ENCODE measurements around the gene TMEM135. TPM values are rescaled to one million over a fixed set of nuclear protein-coding genes. Genes with fewer than 3 reads are reported as not detected.

TMEM135 gene
- total RNA-seq, 1 donor from 2014 or later, result 20.6 TPM

- H3K4me1 Mint-ChIP-seq (ENCODE audit: low read depth, unreplicated experiment), result no peaks in the 10 kb centered on the region
These were observed 201.3 kb downstream of the TMEM135 start for GRCh38 chr11:87239001-87239400.

GRCh38 chr11:87239531-87239930 lies 201.8 kb downstream of the TMEM135 start:
- no peak overlapping the region for H3K4me3 Mint-ChIP-seq (ENCODE audit: unreplicated experiment)

More at GRCh38 chr11:87239001-87239400, 201.3 kb downstream of the TMEM135 start:
- FAIRE-seq, result no peak
- Mint-ChIP-seq H3K36me3 (ENCODE audit: low read depth, unreplicated experiment) (peaks cover 2% of the 10 kb centered on the region), H3K9me3 (ENCODE audit: unreplicated experiment) (no peaks in the 10 kb centered on the region), H3K27me3 (ENCODE audit: low read depth, unreplicated experiment) (no peaks in the 10 kb centered on the region), H3K4me3 (ENCODE audit: unreplicated experiment) (no peak overlapping the region), H3K27ac (ENCODE audit: unreplicated experiment) (no peak overlapping the region)
- Histone ChIP-seq H3K79me2 (ENCODE audit: insufficient read depth, low read length) (no peaks in the 10 kb centered on the region), H3K4me1 (ENCODE audit: insufficient read depth, low read length) (no peaks in the 10 kb centered on the region), H3K27ac (ENCODE audit: low read depth, low read length) (no peak overlapping the region), H3K27me3 (ENCODE audit: insufficient read depth, low read length) (no peaks in the 10 kb centered on the region), H3K36me3 (ENCODE audit: insufficient read depth, low read length) (no peaks in the 10 kb centered on the region), H3K4me3 (ENCODE audit: insufficient read depth, low read depth, low read length) (no peak overlapping the region), H3K9me3 (ENCODE audit: insufficient read depth, low read depth, low read length) (no peaks in the 10 kb centered on the region), H3K4me2 (ENCODE audit: low read length) (no peak overlapping the region), H3K9ac (ENCODE audit: low read length) (no peak overlapping the region), H2AFZ (ENCODE audit: low read depth, low read length) (no peak overlapping the region), H4K20me1 (ENCODE audit: insufficient read depth, low read length) (no peaks in the 10 kb centered on the region)
- DNase-seq (ENCODE audit: low read depth), result no peak
- no peak for TF ChIP-seq EZH2 (IDR thresholded peaks at IDR 0.05; ENCODE audit: insufficient read depth, low read length)
- no peak for TF ChIP-seq CTCF (IDR thresholded peaks at IDR 0.05; ENCODE audit: insufficient read depth, low read depth, low read length)

More at GRCh38 chr11:87239531-87239930, 201.8 kb downstream of the TMEM135 start:
- Histone ChIP-seq H3K36me3 (ENCODE audit: insufficient read depth, low read length) (no peaks in the 10 kb centered on the region), H3K4me3 (ENCODE audit: insufficient read depth, low read depth, low read length) (no peak overlapping the region), H3K4me2 (ENCODE audit: low read length) (no peak overlapping the region), H3K9ac (ENCODE audit: low read length) (no peak overlapping the region), H3K27ac (ENCODE audit: low read depth, low read length) (no peak overlapping the region), H3K9me3 (ENCODE audit: insufficient read depth, low read depth, low read length) (no peaks in the 10 kb centered on the region), H4K20me1 (ENCODE audit: insufficient read depth, low read length) (no peaks in the 10 kb centered on the region), H3K27me3 (ENCODE audit: insufficient read depth, low read length) (no peaks in the 10 kb centered on the region), H3K4me1 (ENCODE audit: insufficient read depth, low read length) (no peaks in the 10 kb centered on the region), H3K79me2 (ENCODE audit: insufficient read depth, low read length) (no peaks in the 10 kb centered on the region), H2AFZ (ENCODE audit: low read depth, low read length) (no peak overlapping the region)
- TF ChIP-seq EZH2 (IDR thresholded peaks at IDR 0.05; ENCODE audit: insufficient read depth, low read length), result no peak
- no peak for TF ChIP-seq CTCF (IDR thresholded peaks at IDR 0.05; ENCODE audit: insufficient read depth, low read depth, low read length)
- Mint-ChIP-seq H3K4me1 (ENCODE audit: low read depth, unreplicated experiment) (no peaks in the 10 kb centered on the region), H3K36me3 (ENCODE audit: low read depth, unreplicated experiment) (peaks cover 2% of the 10 kb centered on the region), H3K9me3 (ENCODE audit: unreplicated experiment) (no peaks in the 10 kb centered on the region), H3K27me3 (ENCODE audit: low read depth, unreplicated experiment) (no peaks in the 10 kb centered on the region), H3K27ac (ENCODE audit: unreplicated experiment) (no peak overlapping the region)
- DNase-seq (ENCODE audit: low read depth) (no peak), FAIRE-seq (no peak)
